ENCODE data around the gene COL1A1.

DNA sequence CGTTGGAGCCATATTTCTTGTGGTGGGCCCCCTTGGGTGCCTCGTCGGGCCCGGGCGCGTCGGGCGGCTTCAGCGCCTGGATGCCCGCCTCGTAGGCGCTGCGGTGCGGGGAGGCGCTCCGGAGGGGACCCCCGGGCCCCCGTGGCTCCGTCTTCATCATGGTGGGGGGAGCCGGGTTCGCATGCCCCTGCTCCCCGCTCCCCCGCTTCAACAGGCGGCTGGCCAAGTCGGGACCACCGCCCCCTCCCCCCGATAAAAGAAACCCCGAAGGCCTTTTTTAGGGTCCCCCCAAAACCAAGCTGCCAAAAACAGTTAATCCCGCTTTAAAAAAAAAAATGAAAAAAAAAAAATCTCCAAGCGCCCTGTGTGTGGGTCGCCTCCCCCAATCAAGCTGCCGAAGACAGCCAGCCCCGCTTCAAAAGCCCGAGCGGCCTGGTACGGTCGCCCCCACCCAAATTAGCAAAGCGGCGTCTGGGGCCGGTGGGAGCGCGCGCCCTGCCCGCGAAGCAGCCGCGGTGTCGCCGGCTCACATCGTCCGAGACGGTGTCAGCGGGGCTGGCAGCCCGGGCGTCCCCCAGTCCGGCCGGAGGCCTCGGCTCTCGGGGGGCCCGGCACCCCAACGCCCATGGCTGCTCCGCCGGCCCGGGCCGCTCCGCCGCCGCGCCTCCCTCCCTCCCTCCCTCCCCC, 50.9 kb downstream of the COL1A1 start, which contains the start of gene PPP1R9B:
- TF ChIP-seq, protein P1, sequence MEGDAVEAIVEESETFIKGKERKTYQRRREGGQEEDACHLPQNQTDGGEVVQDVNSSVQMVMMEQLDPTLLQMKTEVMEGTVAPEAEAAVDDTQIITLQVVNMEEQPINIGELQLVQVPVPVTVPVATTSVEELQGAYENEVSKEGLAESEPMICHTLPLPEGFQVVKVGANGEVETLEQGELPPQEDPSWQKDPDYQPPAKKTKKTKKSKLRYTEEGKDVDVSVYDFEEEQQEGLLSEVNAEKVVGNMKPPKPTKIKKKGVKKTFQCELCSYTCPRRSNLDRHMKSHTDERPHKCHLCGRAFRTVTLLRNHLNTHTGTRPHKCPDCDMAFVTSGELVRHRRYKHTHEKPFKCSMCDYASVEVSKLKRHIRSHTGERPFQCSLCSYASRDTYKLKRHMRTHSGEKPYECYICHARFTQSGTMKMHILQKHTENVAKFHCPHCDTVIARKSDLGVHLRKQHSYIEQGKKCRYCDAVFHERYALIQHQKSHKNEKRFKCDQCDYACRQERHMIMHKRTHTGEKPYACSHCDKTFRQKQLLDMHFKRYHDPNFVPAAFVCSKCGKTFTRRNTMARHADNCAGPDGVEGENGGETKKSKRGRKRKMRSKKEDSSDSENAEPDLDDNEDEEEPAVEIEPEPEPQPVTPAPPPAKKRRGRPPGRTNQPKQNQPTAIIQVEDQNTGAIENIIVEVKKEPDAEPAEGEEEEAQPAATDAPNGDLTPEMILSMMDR (IDR thresholded peaks at IDR 0.05; ENCODE audit: low read length) = no peak
- no peak for TF ChIP-seq EZH2 (IDR thresholded peaks at IDR 0.05; ENCODE audit: borderline replicate concordance, low read length)

Measured in OCI-LY1 (cell line).